ENCODE results near the gene CR1. TPM values are rescaled to one million over a fixed set of nuclear protein-coding genes. Genes with fewer than 3 reads are reported as not detected.

The CR1 gene
- total RNA-seq, 1 experiment from 2014 or later = 0.07 TPM

DNA sequence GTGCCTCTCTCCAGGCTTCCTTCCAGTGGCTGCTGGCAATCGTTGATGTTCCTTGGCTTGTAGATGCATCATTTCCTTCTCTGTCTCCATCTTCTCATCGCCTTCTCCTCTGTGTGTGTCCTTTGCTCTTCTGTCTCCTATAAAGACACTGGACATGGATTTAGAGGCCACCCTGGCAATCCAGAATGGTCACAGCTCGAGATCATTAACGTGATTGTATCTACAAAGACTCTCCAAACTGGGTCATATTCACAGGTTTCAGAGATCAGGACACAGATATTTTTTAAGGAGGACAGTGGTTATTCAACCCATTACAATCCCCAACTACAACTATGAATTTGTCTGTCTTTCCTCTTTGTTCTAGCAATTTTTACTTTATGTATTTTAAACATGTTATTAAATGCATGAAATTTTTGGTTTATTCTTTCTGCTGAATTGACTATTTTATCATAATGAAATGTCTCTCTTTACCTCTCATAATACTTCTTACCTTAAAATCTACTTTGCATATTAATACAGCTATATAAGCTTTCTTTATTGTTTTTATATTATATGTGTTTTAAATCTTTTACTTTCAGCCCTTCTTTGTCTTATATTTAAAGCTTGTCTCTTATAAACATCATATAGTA lies 22.8 kb downstream of the CR1 start:
- Histone ChIP-seq H3K9me2 (ENCODE audit: insufficient read depth) (no peaks in the 10 kb centered on the region), H3K9me3 (ENCODE audit: control insufficient read depth in 1 of 2, insufficient read depth in 1 of 2, low read depth in 1 of 2, low read length in 2 of 2) (no peaks in the 10 kb centered on the region), H3K36me3 (ENCODE audit: control insufficient read depth in 1 of 2, insufficient read depth in 2 of 2, low read length in 2 of 2) (no peaks in the 10 kb centered on the region), H3K4me1 (ENCODE audit: control insufficient read depth in 1 of 2, insufficient read depth in 2 of 2, low read length in 2 of 2) (no peaks in the 10 kb centered on the region), H3K27ac (ENCODE audit: low read depth, low read length) (no peak overlapping the region), H4K20me1 (ENCODE audit: insufficient read depth) (no peaks in the 10 kb centered on the region), H2AFZ (ENCODE audit: low read depth, low read length, poor library complexity, severe bottlenecking) (peak overlapping the region; percentile 26), H3K79me2 (ENCODE audit: insufficient read depth, low read length) (no peaks in the 10 kb centered on the region), H3K4me2 (ENCODE audit: low read length) (no peak overlapping the region), H3K4me3 (replicated peaks in 1 of 2; ENCODE audit: low read depth in 1 of 2, low read length in 2 of 2) (no peak overlapping the region), H3K9ac (ENCODE audit: low read length) (no peak overlapping the region), H3K27me3 (ENCODE audit: insufficient read depth, low read length) (no peaks in the 10 kb centered on the region)
- BruUV-seq (replicated peaks) = no TSS peak
- POLR2A ChIA-PET = no interaction called here
- TF ChIP-seq, protein P1, sequence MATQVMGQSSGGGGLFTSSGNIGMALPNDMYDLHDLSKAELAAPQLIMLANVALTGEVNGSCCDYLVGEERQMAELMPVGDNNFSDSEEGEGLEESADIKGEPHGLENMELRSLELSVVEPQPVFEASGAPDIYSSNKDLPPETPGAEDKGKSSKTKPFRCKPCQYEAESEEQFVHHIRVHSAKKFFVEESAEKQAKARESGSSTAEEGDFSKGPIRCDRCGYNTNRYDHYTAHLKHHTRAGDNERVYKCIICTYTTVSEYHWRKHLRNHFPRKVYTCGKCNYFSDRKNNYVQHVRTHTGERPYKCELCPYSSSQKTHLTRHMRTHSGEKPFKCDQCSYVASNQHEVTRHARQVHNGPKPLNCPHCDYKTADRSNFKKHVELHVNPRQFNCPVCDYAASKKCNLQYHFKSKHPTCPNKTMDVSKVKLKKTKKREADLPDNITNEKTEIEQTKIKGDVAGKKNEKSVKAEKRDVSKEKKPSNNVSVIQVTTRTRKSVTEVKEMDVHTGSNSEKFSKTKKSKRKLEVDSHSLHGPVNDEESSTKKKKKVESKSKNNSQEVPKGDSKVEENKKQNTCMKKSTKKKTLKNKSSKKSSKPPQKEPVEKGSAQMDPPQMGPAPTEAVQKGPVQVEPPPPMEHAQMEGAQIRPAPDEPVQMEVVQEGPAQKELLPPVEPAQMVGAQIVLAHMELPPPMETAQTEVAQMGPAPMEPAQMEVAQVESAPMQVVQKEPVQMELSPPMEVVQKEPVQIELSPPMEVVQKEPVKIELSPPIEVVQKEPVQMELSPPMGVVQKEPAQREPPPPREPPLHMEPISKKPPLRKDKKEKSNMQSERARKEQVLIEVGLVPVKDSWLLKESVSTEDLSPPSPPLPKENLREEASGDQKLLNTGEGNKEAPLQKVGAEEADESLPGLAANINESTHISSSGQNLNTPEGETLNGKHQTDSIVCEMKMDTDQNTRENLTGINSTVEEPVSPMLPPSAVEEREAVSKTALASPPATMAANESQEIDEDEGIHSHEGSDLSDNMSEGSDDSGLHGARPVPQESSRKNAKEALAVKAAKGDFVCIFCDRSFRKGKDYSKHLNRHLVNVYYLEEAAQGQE (IDR thresholded peaks at IDR 0.05; ENCODE audit: low read depth) = no peak
- TF ChIP-seq TCF7L2 (IDR thresholded peaks at IDR 0.05; ENCODE audit: borderline replicate concordance, extremely low read depth, insufficient read depth, insufficient read length) = no peak
- no peak for TF ChIP-seq JUND (IDR thresholded peaks at IDR 0.05)
- intact Hi-C loops (cut with micrococcal nuclease) = no loop called here
- DNase-seq (ENCODE audit: low read depth, low spot score) (no peak), ATAC-seq (no peak)
- RAD21 ChIA-PET (ENCODE audit: low non-redundant PET in 1 of 2, low total read pairs in 2 of 2, uncharacterized antibody in 2 of 2, unreplicated experiment in 2 of 2) = no interaction called here
- CTCF ChIA-PET = no interaction called here

All from HCT116 (cell line).